GM23338 (cell line): ENCODE results near the gene PPP1CA.

Source experiments
- CREB1 ChIP-seq: fragments of 250-450 bp; sonication (Bioruptor Pico); IDR thresholded peaks from 2 replicates; pipeline ENCODE4 v1.5.0; 2020; ENCODE audit warnings: low read depth, mild to moderate bottlenecking, moderate library complexity
- CTCF ChIP-seq, 2 experiments: fragments of 200-600 bp in 1 of 2; sonication (generic) in 1 of 2; conservative IDR thresholded peaks; 2 replicates each; pipeline versions ENCODE4 v1.5.1 to v1.6.1; 2016 to 2017; ENCODE audit warnings: antibody characterized with exemption in 2 of 2, low read depth in 2 of 2, mild to moderate bottlenecking in 2 of 2, moderate library complexity in 1 of 2
- ETS1 ChIP-seq: IDR thresholded peaks from 2 replicates; pipeline ENCODE4 v1.6.1; 2016; ENCODE audit warnings: antibody characterized with exemption
- EZH2 ChIP-seq: fragments of 200-600 bp; sonication (generic); IDR thresholded peaks from one replicate; pipeline ENCODE4 v1.8.0; 2017; ENCODE audit warnings: antibody characterized with exemption, mild to moderate bottlenecking, low read depth; ENCODE audit not compliant: unreplicated experiment
- EZH2phosphoT487 ChIP-seq: fragments of 200-600 bp; sonication (generic); IDR thresholded peaks from one replicate; pipeline ENCODE4 v1.8.1; 2018; ENCODE audit warnings: antibody characterized with exemption; ENCODE audit not compliant: unreplicated experiment
- JUNB ChIP-seq: IDR thresholded peaks from one replicate; pipeline ENCODE4 v1.6.1; 2016; ENCODE audit warnings: antibody characterized with exemption; ENCODE audit not compliant: unreplicated experiment
- NANOG ChIP-seq: IDR thresholded peaks from 2 replicates; pipeline ENCODE4 v1.6.1; 2016; ENCODE audit warnings: antibody characterized with exemption, borderline replicate concordance
- POLR2AphosphoS5 ChIP-seq: IDR thresholded peaks from 2 replicates; pipeline ENCODE4 v1.6.1; 2016; ENCODE audit warnings: antibody characterized with exemption, low read depth
- REST ChIP-seq: IDR thresholded peaks from one replicate; pipeline ENCODE4 v1.6.1; 2018; ENCODE audit warnings: antibody characterized with exemption; ENCODE audit not compliant: unreplicated experiment
- ZNF114 ChIP-seq: fragments of 250-450 bp; sonication (Bioruptor Pico); IDR thresholded peaks from 2 replicates; pipeline ENCODE4 v1.5.0; 2020; ENCODE audit warnings: mild to moderate bottlenecking, moderate library complexity
- ZNF331 ChIP-seq: fragments of 250-450 bp; sonication (Bioruptor Pico); IDR thresholded peaks from 2 replicates; pipeline ENCODE4 v1.5.0; 2020; ENCODE audit warnings: low read depth, mild to moderate bottlenecking, moderate library complexity

- TF ChIP-seq CTCF (conservative IDR thresholded peaks at IDR 0.05; ENCODE audit: low read depth in 2 of 2) = no peak
- no peak for TF ChIP-seq EZH2
- no peak for TF ChIP-seq POLR2AphosphoS5
- no peak for TF ChIP-seq REST
- no peak for TF ChIP-seq JUNB
- no peak for TF ChIP-seq CREB1 (CRISPR knock-in tag)
- no peak for TF ChIP-seq ZNF114 (CRISPR knock-in tag)
- TF ChIP-seq ZNF331 (CRISPR knock-in tag) = no peak
- TF ChIP-seq EZH2phosphoT487 = no peak
- no peak for TF ChIP-seq ETS1
- TF ChIP-seq NANOG = no peak
Observed at GRCh38 chr11:67365736-67366444, 35.8 kb downstream of the PPP1CA start.
